Measurements from ENCODE around the gene MTCL1. TPM values are rescaled to one million over a fixed set of nuclear protein-coding genes. Genes with fewer than 3 reads are reported as not detected.

The MTCL1 gene
- total and polyA plus RNA-seq, 2 of the 8 experiments (the other 6 are each of a cell fraction or from before 2014, with no cell fraction given): 16.6 to 60.8 TPM

GRCh38 chr18:8806100-8806797 is 100.9 kb downstream of the MTCL1 start (continued):
- TF ChIP-seq KDM1A (IDR thresholded peaks at IDR 0.05; ENCODE audit: borderline replicate concordance, low read length): no peak
- no peak for TF ChIP-seq RFX5 (IDR thresholded peaks at IDR 0.05; ENCODE audit: borderline replicate concordance, low read depth, low read length)
- TF ChIP-seq FOSL1 (IDR thresholded peaks at IDR 0.05; ENCODE audit: insufficient read depth, low read depth, low read length): no peak
